OCI-LY1 (cell line): ENCODE results near the gene KCNIP3.

Experiments
- H2AFZ ChIP-seq: fragments of 200-600 bp; sonication (generic), shearing (Covaris generic); 2 replicates; pipeline ENCODE4 v1.6.0; 2014; ENCODE audit warnings: antibody characterized with exemption, mild to moderate bottlenecking, low read length
- H3F3A ChIP-seq: fragments of 200-600 bp; sonication (generic), shearing (Covaris generic); 2 replicates; pipeline ENCODE4 v1.6.0; 2014; ENCODE audit warnings: mild to moderate bottlenecking, antibody characterized with exemption, low read length, moderate library complexity; ENCODE audit not compliant: insufficient read depth
- H3K27ac ChIP-seq: fragments of 200-600 bp; sonication (generic); 2 replicates; pipeline ENCODE4 v1.5.1; 2014; ENCODE audit warnings: low read length, mixed run types, mild to moderate bottlenecking, low read depth; ENCODE audit not compliant: poor library complexity, severe bottlenecking
- H3K27me3 ChIP-seq: fragments of 200-600 bp; sonication (generic); 2 replicates; pipeline ENCODE4 v1.6.0; 2014; ENCODE audit warnings: antibody characterized with exemption, mild to moderate bottlenecking, low read length, moderate library complexity; ENCODE audit not compliant: insufficient read depth
- H3K36me3 ChIP-seq: fragments of 200-600 bp; sonication (generic); 2 replicates; pipeline ENCODE4 v1.6.1; 2014; ENCODE audit warnings: mild to moderate bottlenecking, antibody characterized with exemption, low read length, moderate library complexity, mixed read lengths; ENCODE audit not compliant: insufficient read depth
- H3K4me1 ChIP-seq: fragments of 200-600 bp; sonication (generic); 2 replicates; pipeline ENCODE4 v1.5.1; 2014; ENCODE audit warnings: mild to moderate bottlenecking, low read length, moderate library complexity; ENCODE audit not compliant: insufficient read depth, severe bottlenecking
- H3K4me2 ChIP-seq: fragments of 200-600 bp; sonication (generic), shearing (Covaris generic); 2 replicates; pipeline ENCODE4 v1.6.1; 2014; ENCODE audit warnings: low read length
- H3K4me3 ChIP-seq: fragments of 200-600 bp; sonication (generic); 2 replicates; pipeline ENCODE4 v1.5.1; 2014; ENCODE audit warnings: low read length, low read depth, mild to moderate bottlenecking, mixed read lengths; ENCODE audit not compliant: poor library complexity, severe bottlenecking
- H3K79me2 ChIP-seq: fragments of 200-600 bp; shearing (Covaris generic); 2 replicates; pipeline ENCODE4 v1.6.1; 2016; ENCODE audit warnings: mixed run types, low read length, mixed read lengths; ENCODE audit not compliant: insufficient read depth
- H3K9ac ChIP-seq: fragments of 200-600 bp; sonication (generic), shearing (Covaris generic); 2 replicates; pipeline ENCODE4 v1.6.1; 2014; ENCODE audit warnings: mild to moderate bottlenecking, low read length, mixed read lengths
- H3K9me2 ChIP-seq: fragments of 200-600 bp; sonication (generic), shearing (Covaris generic); 2 replicates; pipeline ENCODE4 v1.6.1; 2014; ENCODE audit warnings: low read depth, mild to moderate bottlenecking, low read length, mixed read lengths
- H3K9me3 ChIP-seq: fragments of 200-600 bp; shearing (Covaris generic); 2 replicates; pipeline ENCODE4 v1.6.1; 2014; ENCODE audit warnings: low read length, mixed read lengths
- H4K20me1 ChIP-seq: fragments of 200-600 bp; sonication (generic), shearing (Covaris generic); 2 replicates; pipeline ENCODE4 v1.6.0; 2016; ENCODE audit warnings: mild to moderate bottlenecking, low read length; ENCODE audit not compliant: insufficient read depth
- CTCF ChIP-seq: fragments of 200-600 bp; sonication (generic), shearing (Covaris generic); IDR thresholded peaks from 2 replicates; pipeline ENCODE4 v1.5.1; 2017; ENCODE audit warnings: mild to moderate bottlenecking, antibody characterized with exemption, low read length, moderate library complexity, mixed read lengths
- EZH2 ChIP-seq: fragments of 200-600 bp; sonication (generic), shearing (Covaris generic); IDR thresholded peaks from 2 replicates; pipeline ENCODE4 v1.8.0; 2017; ENCODE audit warnings: borderline replicate concordance, mixed run types, mild to moderate bottlenecking, antibody characterized with exemption, low read length, moderate library complexity, mixed read lengths

KCNIP3 gene

DNA sequence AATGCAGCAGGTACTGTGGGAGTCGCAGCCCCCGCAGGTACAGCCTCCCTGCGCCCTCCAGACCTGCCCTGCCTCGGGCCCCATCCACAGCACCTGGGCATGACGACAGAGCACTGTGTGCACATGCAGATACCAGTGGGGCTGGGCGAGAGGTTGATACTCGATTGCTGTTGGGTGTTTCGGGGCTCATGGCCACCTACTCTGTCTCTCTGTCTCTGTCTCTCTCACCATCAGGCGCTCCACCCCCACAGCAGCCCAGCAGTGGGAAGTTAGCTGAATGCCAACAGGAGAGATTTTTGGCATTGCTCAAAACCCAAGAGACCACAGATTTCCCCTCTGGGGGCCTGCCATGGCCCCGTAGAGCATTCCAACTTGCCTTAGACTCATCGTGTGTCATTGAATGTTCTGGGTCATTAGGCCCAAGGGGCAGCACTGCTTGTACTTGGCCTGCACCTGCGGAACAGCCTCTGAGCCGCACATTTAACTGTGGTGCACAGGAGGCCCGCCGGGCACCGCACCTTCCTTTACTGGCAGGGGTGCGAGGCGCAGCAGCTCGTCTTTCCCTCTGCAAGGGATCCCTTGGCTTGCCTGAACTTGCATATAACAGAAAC lies 18.8 kb downstream of the KCNIP3 start:
- no peak for TF ChIP-seq CTCF
- TF ChIP-seq EZH2, result no peak
- no peaks in the 10 kb centered on the region for H3K27me3 ChIP-seq

DNA sequence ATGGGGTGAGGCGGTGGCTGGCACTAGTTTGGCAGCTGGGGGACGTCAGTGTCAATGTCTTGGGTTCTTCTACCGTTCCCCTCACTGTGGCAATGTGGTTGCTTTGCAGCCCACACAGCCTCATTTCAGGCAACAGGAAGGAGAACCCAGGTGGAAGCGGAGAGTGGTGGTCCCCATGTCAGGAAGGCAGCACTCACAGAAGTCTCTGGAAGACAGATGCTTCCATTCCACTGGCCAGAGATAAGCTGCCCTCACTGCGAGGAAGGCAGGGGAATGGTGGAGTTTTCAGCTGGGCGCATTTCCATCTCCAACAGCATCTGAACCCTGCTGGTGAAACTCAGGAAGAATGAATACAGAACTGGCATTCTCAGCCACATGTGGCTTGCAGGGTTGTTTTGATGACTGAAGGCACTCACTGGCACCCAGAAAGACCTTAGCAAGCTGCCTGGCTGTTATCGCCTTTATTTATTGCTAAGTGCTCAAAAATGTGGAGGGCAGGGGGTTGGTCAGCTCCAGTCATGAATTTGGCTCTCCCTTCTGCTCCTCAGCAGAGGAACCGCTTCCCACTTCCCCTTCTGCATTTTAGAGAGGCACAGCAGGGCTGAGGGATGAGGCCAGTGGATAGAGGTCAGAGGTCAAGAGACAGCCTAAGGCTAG lies 19.4 kb downstream of the KCNIP3 start:
- H3K79me2 ChIP-seq, result no peaks in the 10 kb centered on the region
- H3K4me1 ChIP-seq, result no peaks in the 10 kb centered on the region
- no peaks in the 10 kb centered on the region for H3F3A ChIP-seq
- H3K27me3 ChIP-seq, result no peaks in the 10 kb centered on the region
- H3K4me2 ChIP-seq, result no peak overlapping the region
- no peaks in the 10 kb centered on the region for H4K20me1 ChIP-seq
- no peak overlapping the region for H2AFZ ChIP-seq
- H3K9me2 ChIP-seq, result no peaks in the 10 kb centered on the region
- no peak for TF ChIP-seq CTCF
- no peak for TF ChIP-seq EZH2
- H3K9ac ChIP-seq, result no peak overlapping the region
- no peak overlapping the region for H3K4me3 ChIP-seq
- no peaks in the 10 kb centered on the region for H3K9me3 ChIP-seq
- H3K27ac ChIP-seq, result no peak overlapping the region
- no peaks in the 10 kb centered on the region for H3K36me3 ChIP-seq

More for the DNA sequence above, 18.8 kb downstream of the KCNIP3 start:
- Histone ChIP-seq H3K9me3 (no peaks in the 10 kb centered on the region), H3F3A (no peaks in the 10 kb centered on the region), H3K79me2 (no peaks in the 10 kb centered on the region), H3K36me3 (no peaks in the 10 kb centered on the region), H3K4me3 (no peak overlapping the region), H3K27ac (no peak overlapping the region), H4K20me1 (no peaks in the 10 kb centered on the region), H3K9ac (no peak overlapping the region), H2AFZ (no peak overlapping the region), H3K4me2 (no peak overlapping the region), H3K9me2 (no peaks in the 10 kb centered on the region), H3K4me1 (no peaks in the 10 kb centered on the region)

GRCh38 chr2:95317123-95317500 lies 20.0 kb downstream of the KCNIP3 start:
- H3K9me2 ChIP-seq, result no peaks in the 10 kb centered on the region
- no peaks in the 10 kb centered on the region for H3K36me3 ChIP-seq
- H3F3A ChIP-seq, result no peaks in the 10 kb centered on the region
- no peak overlapping the region for H3K4me2 ChIP-seq
- no peaks in the 10 kb centered on the region for H3K27me3 ChIP-seq
- H3K27ac ChIP-seq, result no peak overlapping the region
- no peaks in the 10 kb centered on the region for H4K20me1 ChIP-seq
- H2AFZ ChIP-seq, result no peak overlapping the region
- H3K79me2 ChIP-seq, result no peaks in the 10 kb centered on the region
- no peak overlapping the region for H3K9ac ChIP-seq
- H3K9me3 ChIP-seq, result no peaks in the 10 kb centered on the region
- TF ChIP-seq EZH2, result no peak
- no peak for TF ChIP-seq CTCF
- H3K4me3 ChIP-seq, result no peak overlapping the region
- H3K4me1 ChIP-seq, result no peaks in the 10 kb centered on the region
